Measurements from ENCODE around the gene KANSL1L.
"Not testable (repeated sequence)": the region's sequence is repeated elsewhere in the genome, so short reads cannot be mapped to it uniquely, and the experiment has no call there.

The KANSL1L gene, protein sequence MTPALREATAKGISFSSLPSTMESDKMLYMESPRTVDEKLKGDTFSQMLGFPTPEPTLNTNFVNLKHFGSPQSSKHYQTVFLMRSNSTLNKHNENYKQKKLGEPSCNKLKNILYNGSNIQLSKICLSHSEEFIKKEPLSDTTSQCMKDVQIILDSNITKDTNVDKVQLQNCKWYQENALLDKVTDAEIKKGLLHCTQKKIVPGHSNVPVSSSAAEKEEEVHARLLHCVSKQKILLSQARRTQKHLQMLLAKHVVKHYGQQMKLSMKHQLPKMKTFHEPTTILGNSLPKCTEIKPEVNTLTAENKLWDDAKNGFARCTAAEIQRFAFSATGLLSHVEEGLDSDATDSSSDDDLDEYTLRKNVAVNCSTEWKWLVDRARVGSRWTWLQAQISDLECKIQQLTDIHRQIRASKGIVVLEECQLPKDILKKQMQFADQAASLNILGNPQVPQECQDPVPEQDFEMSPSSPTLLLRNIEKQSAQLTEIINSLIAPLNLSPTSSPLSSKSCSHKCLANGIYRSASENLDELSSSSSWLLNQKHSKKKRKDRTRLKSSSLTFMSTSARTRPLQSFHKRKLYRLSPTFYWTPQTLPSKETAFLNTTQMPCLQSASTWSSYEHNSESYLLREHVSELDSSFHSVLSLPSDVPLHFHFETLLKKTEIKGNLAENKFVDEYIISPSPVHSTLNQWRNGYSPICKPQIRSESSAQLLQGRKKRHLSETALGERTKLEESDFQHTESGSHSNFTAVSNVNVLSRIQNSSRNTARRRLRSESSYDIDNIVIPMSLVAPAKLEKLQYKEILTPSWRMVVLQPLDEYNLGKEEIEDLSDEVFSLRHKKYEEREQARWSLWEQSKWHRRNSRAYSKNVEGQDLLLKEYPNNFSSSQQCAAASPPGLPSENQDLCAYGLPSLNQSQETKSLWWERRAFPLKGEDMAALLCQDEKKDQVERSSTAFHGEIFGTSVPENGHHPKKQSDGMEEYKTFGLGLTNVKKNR

DNA sequence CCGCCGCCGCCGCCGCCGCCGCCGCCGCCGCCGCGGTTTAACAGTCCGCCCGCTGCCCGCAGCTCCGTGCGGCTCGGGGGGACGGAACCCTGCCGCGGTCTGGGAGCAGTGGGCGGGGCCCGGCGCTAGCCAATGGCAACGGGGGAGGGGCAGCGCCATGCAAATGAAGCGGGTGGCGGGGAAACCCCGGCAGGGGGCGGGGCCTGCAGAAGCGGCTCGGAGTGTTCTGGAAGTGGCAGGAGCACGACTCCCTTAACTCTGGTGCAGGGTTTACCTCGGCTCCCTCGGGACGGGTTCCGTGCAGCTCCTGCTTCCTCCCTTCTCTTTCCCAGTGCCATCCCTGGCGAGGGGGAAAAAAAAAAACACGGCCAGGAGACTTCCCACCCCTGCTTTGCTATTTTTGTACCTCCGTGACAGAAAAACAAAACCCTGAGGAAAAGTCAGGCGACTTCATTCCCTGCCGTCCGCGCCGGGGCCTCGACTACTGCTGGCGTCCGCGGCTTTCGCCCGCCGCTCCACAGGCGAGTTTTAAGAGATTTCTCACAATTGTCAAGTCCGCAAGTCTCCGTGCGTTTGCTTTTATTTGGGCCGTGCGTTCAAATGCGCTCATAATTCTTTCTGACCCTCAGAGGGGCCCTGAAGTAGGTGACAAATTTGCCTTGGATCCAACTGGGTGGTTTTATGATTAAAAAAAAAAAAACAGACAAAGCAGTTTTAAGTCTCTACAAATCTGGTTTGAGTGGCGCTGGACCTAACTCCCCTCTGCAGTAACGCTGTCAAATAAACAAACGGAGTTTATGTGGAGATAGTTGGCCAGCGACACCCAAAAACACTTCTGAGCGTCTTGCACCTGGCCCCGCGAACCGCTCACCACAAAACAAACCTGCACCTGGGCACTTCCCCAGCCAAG is at the start of gene KANSL1L:
Gene KANSL1L, minus strand, starts transcription at position 101 of the 910 bp plus-strand sequence. CDS start 16,827 bp downstream, outside the sequence.
- peak; percentile 97 for DNase-seq

DNA sequence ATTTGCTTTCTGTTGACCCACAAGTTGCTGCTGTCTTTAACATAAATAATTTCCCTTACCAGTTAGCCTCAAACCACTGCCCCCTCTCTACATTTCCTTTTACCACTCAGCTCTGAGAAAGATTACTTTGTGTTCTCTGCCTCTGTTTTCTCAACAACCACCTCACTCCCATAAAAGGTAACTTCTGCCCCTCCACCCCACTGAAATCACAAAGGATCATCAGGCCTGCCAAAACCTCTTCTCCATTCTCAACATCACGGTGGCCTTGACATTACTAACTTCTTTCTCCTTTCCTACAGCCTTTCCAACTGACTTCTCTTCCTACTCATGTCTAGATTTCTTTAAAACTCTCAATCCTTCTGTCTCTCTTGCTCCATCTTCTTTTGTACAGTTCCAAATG is 43.9 kb upstream of the KANSL1L start:
- no peak for DNase-seq

DNA sequence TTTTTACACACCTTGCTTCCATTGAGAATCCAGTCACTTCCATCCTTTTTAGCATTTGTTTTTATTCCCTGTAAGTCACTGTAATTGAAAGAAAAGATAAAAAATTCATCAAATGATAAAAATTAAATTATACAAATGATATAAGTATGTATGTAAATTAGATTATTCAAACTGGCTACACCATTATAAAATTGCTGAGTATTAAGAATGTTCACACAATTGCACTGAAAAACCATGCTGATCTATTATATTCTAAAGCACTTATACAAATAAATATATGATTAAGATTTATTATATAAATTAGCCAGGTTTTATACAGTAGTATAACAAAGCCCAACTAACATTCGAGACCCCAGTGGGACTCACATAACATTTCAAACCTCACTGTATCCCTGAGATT is 39.0 kb upstream of the KANSL1L start:
- no peak for DNase-seq

DNA sequence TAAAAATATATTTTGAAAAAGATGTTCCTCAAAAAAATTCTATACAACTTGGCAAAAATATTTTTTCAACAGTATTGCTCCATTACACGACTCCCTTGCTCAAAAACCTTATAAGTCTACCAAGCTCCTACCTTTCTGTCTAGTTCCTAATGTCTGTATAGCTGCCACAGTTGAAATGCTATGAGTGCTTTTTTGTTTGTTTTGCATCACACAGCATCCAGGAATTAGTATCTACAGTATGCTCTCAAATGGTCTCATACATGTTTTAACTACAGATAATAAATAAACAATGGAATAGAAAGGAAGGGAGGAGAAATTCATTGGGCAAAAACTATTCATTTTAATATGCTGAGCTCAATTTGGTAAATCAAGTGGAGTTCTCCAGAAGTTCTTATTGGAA is 36.7 kb upstream of the KANSL1L start:
- no peak for DNase-seq

DNA sequence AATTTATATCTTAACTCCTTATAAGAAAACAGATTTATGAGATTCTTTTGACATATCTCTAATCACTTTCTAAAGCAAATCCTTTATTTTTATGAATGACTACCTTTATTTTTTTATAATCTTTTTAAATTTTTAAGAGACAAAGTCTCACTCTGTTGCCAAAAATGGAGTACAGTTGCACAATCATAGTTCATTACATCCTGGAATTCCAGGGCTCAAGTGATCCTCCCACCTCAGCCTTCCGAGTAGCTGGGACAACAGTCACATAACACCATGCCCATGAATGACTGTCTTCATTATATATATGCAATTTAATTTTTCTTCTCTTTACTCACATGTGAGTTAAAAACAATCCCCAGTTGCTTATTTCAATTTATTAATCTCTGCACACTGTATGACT is 32.3 kb upstream of the KANSL1L start:
- no peak for DNase-seq

DNA sequence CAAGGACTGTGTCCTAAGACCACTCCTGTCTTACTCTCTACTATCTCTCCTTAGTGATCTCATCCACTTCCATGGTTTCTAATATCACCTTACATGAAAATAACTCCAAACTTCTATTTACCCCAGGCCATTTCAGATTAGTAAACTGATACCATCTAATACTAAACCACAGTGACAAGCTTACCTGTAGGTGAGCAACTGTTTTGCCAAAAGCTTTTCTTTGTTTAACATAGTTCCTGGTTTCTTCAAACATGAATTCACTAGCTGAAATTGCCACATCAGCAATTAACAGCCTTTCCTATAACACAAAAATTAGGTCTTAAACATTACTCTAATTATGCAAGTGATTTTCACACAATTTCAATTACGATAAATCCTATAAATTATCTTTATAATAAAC is 31.9 kb upstream of the KANSL1L start:
- DNase-seq = no peak

DNA sequence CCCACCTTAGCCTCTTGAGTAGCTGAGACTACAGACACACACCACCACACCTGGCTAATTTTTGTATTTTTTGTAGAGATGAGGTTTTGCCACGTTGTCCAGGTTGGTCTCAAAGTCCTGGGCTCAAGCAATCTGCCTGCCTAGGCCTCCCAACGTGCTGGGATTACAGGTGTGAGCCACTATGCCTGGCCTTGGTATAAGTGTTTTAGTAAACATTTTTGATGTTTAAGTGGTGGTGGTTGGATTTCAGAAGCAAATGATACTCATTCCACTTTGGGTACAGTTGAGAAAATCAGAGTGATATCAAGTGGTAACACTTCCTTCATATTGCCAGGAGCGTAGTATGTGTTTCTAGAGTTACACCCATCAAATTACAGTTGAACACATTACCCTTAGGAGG is 28.6 kb upstream of the KANSL1L start:
- no peak for DNase-seq

DNA sequence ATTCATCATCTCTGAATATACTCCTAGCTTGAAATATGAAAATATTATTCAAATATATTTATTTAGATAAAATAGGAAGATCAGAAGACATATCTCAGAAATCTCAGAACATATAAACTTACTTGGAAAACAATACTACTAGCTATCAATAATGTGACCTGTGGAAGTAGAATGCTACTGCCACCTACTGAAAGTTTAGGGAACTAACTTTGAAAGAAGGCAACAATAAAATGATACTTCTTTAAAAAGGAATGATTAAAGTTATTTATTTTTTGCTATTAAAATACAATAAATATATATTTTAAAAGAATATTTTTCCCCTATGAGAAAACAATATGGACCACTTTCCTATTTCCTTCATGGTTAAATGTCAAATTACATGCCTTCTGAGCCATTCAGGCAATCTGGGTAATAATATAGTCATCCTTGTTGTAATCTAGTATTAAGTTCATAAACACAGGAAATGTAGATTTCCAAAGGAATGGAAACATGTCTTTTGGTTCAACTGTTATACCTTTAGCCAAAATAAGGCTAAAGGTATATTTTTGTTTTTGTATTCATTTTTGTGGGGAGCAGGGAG is 28.1 kb upstream of the KANSL1L start:
- no peak for DNase-seq

DNA sequence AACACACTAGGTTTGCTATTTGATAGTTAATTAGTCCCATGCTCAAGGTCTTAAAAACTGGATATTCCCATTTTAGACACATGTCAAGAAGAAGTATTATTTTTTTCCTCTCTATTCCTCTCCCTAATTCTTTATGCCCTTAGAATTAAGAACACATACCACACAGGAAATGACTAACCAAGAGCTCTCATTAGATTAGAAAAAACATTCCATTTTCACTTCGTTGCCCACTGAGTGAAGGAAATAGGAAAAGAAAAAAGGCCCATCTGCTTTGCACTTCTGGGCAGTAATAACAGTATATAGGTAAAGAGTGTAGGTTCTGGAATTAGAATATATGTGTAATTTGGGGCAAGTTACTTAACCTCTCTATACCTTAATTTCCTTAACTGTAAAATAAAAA is 27.1 kb upstream of the KANSL1L start:
- no peak for DNase-seq

DNA sequence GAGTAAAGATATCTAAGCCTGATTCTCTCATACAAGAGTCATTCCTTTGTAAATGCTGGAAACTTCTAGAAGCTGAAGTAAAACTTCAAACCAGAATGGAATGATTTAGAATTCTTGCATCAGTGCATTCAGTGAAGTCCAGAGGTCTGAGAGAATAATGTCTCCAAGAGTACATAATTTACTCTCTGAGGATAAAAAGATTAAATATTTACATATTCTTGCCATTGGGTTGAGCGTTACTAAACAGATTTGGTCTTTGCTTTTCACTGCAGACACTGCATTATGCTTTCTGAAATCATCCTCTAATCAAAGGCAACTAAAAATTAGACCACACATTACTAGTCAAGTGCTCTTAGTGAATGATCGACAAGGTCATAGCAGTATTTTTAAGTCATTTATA is 26.5 kb upstream of the KANSL1L start:
- no peak for DNase-seq

DNA sequence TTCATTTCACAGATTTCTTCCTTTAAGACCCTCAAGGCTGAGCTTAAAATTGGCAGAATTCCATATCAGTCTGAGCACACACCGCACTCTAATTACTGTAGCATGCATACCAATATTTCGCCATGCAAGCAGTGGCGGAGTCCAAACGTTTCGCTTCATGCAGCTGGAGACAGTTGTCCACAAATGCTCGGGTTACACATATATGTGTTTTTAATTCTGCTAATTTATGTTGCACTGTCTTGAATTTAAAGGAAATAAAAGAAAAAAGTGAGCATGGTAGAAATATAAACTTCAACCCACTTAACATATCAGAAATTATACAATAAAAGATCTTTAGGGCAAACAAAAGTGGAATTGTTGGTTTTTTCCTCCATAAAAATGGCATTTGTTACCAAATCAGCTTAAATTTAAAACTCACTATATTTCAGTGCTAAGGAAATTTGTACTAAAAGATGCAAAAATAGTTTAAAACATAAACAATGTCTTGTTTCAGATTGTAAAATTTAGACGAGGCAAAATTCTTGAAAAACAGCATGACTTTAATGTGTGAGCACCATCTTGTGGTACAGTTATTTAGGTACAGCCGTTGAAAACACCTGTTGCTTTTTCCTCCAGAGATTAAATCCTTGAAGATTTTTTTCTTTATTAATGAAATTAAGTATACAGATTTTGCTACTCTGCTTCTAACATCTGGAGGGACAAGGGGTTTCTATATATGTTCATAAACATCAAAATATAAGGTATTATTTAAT is 24.1 kb upstream of the KANSL1L start:
- no peak for DNase-seq

DNA sequence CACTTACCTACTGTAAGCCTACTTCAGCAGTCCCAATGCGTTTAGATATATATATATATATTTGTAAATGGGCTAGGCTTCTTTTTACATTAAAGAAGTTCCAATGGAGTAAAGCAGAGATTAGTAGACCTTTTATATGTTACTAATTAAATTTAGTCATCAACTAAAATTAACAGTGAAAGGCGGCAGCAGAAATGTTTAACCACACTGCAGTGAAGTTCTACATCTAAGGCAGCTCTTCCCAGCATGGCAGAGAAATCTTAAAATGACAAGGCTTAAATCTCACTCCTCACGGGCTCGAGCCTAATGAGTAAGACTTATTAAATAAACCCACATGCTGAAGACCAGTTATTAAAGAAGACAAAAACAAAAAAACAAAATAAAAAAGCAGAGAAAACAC is 19.1 kb upstream of the KANSL1L start:
- DNase-seq = no peak

DNA sequence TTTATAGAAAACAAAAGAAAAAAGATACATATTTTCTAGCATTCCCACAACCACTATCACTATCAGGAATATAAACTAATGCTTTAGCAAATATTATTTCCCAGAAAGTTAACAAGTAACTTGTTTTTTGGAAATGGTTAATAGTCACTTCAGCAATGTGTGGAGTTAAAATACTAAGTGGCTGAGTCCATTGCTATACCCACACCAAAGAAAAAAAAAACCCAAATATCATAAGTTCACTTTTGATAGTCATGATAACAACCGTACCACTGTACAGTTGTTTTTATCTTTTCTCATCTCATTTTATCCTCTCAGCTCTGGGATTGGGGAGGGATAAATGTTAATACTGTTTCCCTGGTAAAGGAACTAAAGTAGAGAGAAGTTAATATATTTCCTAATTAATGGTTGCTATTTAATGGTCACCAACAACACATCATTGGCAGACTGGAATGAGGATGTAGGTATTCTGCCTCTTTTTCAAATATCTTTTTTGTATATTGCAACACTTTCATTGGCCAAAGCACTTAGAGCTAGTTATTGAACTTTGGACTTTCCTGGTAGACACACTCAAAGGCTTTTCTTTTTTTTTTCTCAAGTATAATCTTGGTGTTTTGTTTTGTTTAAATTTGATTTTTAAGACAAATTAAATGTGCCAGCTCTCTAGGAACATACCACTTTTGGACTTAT is 18.4 kb upstream of the KANSL1L start:
- no peak for DNase-seq

DNA sequence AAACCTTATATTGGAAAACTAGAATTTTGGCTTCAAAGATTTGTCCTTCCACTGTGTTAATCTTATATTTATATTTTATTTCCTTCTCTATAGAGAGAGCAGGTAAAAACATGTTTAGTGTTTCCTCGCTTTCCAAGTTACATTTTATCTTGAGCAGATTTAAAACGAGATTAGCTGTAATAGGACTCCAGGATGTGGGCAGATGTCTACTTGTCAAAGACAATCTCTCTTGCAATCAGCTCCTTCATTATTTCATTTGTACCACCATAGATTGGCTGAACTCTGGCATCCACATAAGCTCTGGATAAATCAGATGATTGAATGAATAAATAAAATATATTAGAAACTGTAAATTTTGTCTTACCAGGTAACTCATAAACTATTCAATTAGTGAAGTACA is 17.5 kb upstream of the KANSL1L start:
- DNase-seq = no peak

DNA sequence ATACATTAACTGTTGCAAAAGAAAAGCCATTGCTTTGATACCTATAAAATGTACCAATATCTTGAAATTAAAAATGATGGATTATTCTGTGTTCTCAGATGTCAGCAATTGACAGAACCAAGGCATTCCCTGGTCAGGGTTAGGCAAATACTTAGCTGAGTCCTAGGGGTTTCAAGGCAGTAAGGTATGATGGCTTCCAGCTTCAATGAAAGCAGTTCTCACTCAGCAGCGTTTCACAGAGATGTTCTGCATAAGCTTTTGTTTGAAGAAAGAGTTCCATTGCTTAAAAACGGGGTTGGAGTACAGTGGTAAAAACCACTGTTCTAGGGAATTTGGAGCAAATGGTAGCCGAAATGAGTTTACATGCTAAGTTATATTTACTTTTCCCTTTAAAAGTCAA is 17.0 kb upstream of the KANSL1L start:
- DNase-seq = no peak

DNA sequence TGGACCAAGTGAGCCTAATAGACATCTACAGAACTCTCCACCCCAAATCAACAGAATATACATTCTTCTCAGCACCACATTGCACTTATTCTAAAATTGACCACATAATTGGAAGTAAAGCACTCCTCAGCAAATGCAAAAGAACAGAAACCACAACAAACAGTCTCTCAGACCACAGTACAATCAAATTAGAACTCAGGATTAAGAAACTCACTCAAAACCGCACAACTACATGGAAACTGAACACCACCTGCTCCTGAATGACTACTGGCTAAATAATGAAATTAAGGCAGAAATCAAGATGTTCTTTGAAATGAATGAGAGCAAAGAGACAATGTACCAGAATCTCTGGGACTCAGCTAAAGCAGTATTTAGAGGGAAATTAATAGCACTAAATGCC is 12.7 kb upstream of the KANSL1L start:
- DNase-seq = not testable (repeated sequence)

DNA sequence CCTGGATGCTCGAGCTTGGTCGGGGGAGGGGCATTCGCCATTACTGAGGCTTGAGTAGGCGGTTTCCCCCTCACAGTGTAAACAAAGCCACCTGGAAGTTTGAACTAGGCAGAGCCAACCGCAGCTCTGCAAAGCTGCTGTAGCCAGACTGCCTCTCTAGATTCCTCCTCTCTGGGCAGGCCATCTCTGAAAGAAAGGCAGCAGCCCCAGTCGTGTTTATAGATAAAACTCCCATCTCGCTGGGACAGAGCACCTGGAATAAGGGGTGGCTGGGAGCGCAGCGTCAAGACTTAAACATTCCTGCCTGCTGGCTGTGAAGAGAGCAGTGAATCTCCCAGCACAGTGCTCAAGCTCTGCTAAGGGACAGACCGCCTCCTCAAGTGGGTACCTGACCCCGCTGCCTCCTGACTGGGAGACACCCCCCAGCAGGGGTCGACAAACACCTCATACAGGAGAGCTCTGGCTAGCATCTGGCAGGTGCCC is 10.4 kb upstream of the KANSL1L start:
- DNase-seq = peak; percentile 15

DNA sequence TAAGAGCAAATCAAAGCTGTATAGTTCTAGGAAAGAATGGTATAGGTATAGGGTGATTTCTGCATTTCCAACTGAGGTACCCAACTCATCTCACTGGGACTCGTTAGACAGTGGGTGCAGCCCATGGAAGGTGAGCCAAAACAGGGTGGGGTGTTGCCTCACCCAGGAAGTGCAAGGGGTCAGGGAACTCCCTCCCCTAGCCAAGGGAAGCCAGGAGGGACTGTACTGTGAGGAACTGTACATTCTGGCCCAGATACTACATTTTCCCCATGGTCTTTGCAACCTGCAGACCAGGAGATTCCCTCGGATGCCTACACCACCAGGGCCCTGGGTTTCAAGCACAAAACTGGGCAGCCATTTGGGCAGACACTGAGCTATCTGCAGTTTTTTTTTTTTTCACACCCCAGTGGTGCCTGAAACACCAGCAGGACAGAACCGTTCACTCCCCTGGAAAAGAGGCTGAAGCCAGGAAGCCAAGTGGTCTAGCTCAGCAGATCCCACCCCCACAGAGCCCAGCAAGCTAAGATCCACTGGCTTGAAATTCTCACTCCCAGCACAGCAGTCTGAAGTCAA is 9.9 kb upstream of the KANSL1L start:
- not testable (repeated sequence) for DNase-seq

DNA sequence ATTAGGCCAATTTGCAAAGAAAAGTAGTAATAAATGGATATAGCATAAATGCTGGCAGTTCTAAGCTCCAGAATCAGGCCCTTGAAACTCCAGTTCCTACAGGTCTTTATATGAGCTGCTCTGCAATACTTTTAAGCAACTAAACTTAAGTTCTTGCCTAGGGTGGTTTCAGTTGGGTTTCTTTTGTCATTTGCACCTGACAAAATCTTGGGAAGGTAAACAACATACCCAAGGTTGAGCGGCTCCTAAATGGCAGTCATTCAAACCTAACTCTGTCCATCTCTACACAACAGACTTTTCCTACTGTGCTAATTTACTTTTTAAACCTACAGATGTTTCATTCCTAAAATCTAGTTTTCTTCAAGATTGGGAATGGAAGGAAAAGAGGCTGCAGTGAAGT is 9.3 kb upstream of the KANSL1L start:
- DNase-seq = no peak

DNA sequence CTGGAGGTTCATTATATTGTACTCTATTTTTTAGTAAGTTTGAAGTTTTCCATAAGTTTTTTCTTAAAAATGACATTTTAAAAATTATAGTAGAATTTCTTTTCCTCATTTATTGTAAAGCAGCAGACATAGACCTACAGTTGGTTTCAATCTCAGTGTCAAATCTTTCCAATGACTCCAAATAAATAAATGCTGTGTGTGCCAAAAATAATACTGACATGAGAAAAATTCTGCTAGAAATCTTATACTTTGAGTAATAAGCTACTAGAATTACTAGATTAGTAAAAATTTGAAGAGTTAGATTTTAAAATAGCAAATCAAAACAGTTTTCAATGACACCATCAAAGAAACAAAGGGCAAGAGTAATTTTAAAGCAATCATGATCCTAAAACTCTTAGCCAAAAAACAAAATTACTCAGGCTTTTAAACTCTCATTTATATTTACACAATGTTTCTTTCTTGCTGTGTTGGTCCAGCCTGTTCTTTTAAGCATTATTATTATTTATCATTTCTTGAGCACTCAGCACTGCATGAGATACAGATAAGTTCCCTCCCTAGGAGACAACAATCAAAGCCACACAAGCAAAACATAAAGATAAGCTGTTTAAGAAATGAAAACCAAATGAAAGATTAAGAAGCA is 8.3 kb upstream of the KANSL1L start:
- no peak for DNase-seq

Measured in activated CD4-positive, alpha-beta T cell treated with anti-CD3 and anti-CD28 coated beads for 48 hours (primary cell).